ENCODE measurements around the gene NDUFA11.

Gene NDUFA11

GRCh38 chr19:5932146-5932545, 28.6 kb upstream of the NDUFA11 start:
- no peak for DNase-seq

GRCh38 chr19:5931251-5931650, 27.7 kb upstream of the NDUFA11 start:
- no peak for DNase-seq

- no peak for DNase-seq
Measured at GRCh38 chr19:5929625-5930024, 26.0 kb upstream of the NDUFA11 start.

- no peak for DNase-seq
Measured at GRCh38 chr19:5929179-5929578, 25.6 kb upstream of the NDUFA11 start.

GRCh38 chr19:5927441-5927821, 23.8 kb upstream of the NDUFA11 start:
- DNase-seq, result no peak

- DNase-seq, result peak; percentile 27 to 52
Measured at GRCh38 chr19:5926641-5927440, 23.3 kb upstream of the NDUFA11 start.

- no peak for DNase-seq
Measured at GRCh38 chr19:5925830-5926427, 22.3 kb upstream of the NDUFA11 start.

GRCh38 chr19:5923356-5923755, 19.8 kb upstream of the NDUFA11 start:
- DNase-seq, result no peak

GRCh38 chr19:5922161-5922545, 18.6 kb upstream of the NDUFA11 start:
- no peak for DNase-seq

- DNase-seq, result no peak
Measured at GRCh38 chr19:5921516-5922160, 18.0 kb upstream of the NDUFA11 start.

GRCh38 chr19:5918463-5919079, 15.0 kb upstream of the NDUFA11 start:
- no peak for DNase-seq

GRCh38 chr19:5917431-5918107, 14.0 kb upstream of the NDUFA11 start:
- DNase-seq, result no peak

GRCh38 chr19:5916181-5916708, 12.7 kb upstream of the NDUFA11 start:
- no peak for DNase-seq

- DNase-seq, result no peak
Measured at GRCh38 chr19:5915782-5916165, 12.2 kb upstream of the NDUFA11 start.

GRCh38 chr19:5914946-5915781, 11.6 kb upstream of the NDUFA11 start:
- no peak for DNase-seq

- DNase-seq, result no peak
Measured at GRCh38 chr19:5914358-5914774, 10.8 kb upstream of the NDUFA11 start.

GRCh38 chr19:5913739-5914357, 10.3 kb upstream of the NDUFA11 start, which contains the start of gene CAPS:
Gene CAPS, plus strand, starts transcription at chr19:5914254. Its CDS starts 153 bp downstream, at chr19:5914407.
- no peak for DNase-seq

- DNase-seq, result no peak
Measured at GRCh38 chr19:5911366-5911765, 7.8 kb upstream of the NDUFA11 start.

- DNase-seq, result no peak
Measured at GRCh38 chr19:5910638-5910907, 7.0 kb upstream of the NDUFA11 start.

GRCh38 chr19:5908773-5909442, 5.3 kb upstream of the NDUFA11 start:
- DNase-seq, result no peak

- DNase-seq, result no peak
Measured at GRCh38 chr19:5907241-5907640, 3.7 kb upstream of the NDUFA11 start.
